Loucy (cell line): ENCODE measurements around the gene LRRC4C.

ENCODE experiments used
- H2AFZ ChIP-seq: fragments of 200-600 bp; sonication (generic); 2 replicates; pipeline ENCODE4 v1.6.0; 2016; ENCODE audit warnings: antibody characterized with exemption, mild to moderate bottlenecking, low read length, moderate library complexity
- H3F3A ChIP-seq: fragments of 200-600 bp; 2 replicates; pipeline ENCODE4 v1.6.0; 2016; ENCODE audit warnings: antibody characterized with exemption, low read depth, mild to moderate bottlenecking
- H3K27me3 ChIP-seq: fragments of 200-600 bp; sonication (generic); 2 replicates; pipeline ENCODE4 v1.6.1; 2014; ENCODE audit warnings: low read length, mild to moderate bottlenecking; ENCODE audit not compliant: insufficient read depth, poor library complexity, severe bottlenecking
- H3K36me3 ChIP-seq: fragments of 200-600 bp; sonication (generic); 2 replicates; pipeline ENCODE4 v1.6.1; 2016; ENCODE audit warnings: low read length; ENCODE audit not compliant: insufficient read depth
- H3K4me1 ChIP-seq: fragments of 200-600 bp; sonication (generic); 2 replicates; pipeline ENCODE4 v1.5.1; 2014; ENCODE audit warnings: low read length, mild to moderate bottlenecking; ENCODE audit not compliant: insufficient read depth, poor library complexity, severe bottlenecking
- H3K4me2 ChIP-seq: fragments of 200-600 bp; sonication (generic); 2 replicates; pipeline ENCODE4 v1.6.0; 2014; ENCODE audit warnings: antibody characterized with exemption, low read length, low read depth, mild to moderate bottlenecking; ENCODE audit not compliant: poor library complexity, severe bottlenecking
- H3K4me3 ChIP-seq: fragments of 200-600 bp; sonication (generic); 2 replicates; pipeline ENCODE4 v1.5.1; 2014; ENCODE audit warnings: low read length, mild to moderate bottlenecking, mixed read lengths; ENCODE audit not compliant: poor library complexity, severe bottlenecking
- H3K79me2 ChIP-seq: fragments of 200-600 bp; sonication (generic); 2 replicates; pipeline ENCODE4 v1.6.1; 2014; ENCODE audit warnings: low read length; ENCODE audit not compliant: insufficient read depth
- H3K9ac ChIP-seq: fragments of 200-600 bp; sonication (generic); 2 replicates; pipeline ENCODE4 v1.6.0; 2014; ENCODE audit warnings: mild to moderate bottlenecking, low read depth, low read length, moderate library complexity; ENCODE audit not compliant: poor library complexity, severe bottlenecking
- H3K9me2 ChIP-seq: fragments of 200-600 bp; sonication (generic); replicated peaks from 2 replicates; pipeline ENCODE4 v1.6.1; 2016; ENCODE audit warnings: low read depth, low read length, mixed read lengths
- H3K9me3 ChIP-seq: fragments of 200-600 bp; sonication (generic); 2 replicates; pipeline ENCODE4 v1.6.1; 2014; ENCODE audit warnings: mild to moderate bottlenecking, antibody characterized with exemption, low read length, low read depth; ENCODE audit not compliant: insufficient read depth
- H4K20me1 ChIP-seq: fragments of 200-600 bp; sonication (generic); 2 replicates; pipeline ENCODE4 v1.6.0; 2014; ENCODE audit warnings: antibody characterized with exemption, low read length, mild to moderate bottlenecking; ENCODE audit not compliant: insufficient read depth, poor library complexity, severe bottlenecking
- EZH2phosphoT487 ChIP-seq: fragments of 200-600 bp; IDR thresholded peaks from 2 replicates; pipeline ENCODE4 v1.6.1; 2018; ENCODE audit warnings: antibody characterized with exemption, mild to moderate bottlenecking, moderate library complexity, borderline replicate concordance
- TF ChIP-seq, protein P1 (sequence below): fragments of 200-600 bp; sonication (generic); conservative IDR thresholded peaks from 2 replicates; pipeline ENCODE4 v1.5.1; 2014; ENCODE audit warnings: mild to moderate bottlenecking, antibody characterized with exemption, low read length

The LRRC4C gene

DNA sequence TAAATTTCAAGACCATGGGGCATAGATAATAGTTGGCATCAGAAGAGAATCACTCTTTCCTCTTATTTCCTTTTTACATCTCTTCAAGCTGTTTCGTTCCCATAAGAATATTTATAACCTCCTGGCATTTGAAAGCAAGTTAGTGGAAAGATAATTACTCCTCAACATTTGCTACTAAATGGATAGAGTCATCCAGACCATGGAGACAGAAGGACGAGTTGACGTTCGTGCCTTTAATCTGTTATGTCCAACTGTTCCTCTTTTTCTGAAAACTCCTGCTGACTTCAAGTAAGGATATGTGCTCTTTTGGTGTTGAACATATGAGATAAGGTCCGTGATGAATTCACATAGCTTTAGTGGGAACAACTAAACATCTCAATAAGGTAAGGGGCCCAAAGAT, 414.2 kb downstream of the LRRC4C start:
- no peak for TF ChIP-seq EZH2phosphoT487
- TF ChIP-seq, protein P1, sequence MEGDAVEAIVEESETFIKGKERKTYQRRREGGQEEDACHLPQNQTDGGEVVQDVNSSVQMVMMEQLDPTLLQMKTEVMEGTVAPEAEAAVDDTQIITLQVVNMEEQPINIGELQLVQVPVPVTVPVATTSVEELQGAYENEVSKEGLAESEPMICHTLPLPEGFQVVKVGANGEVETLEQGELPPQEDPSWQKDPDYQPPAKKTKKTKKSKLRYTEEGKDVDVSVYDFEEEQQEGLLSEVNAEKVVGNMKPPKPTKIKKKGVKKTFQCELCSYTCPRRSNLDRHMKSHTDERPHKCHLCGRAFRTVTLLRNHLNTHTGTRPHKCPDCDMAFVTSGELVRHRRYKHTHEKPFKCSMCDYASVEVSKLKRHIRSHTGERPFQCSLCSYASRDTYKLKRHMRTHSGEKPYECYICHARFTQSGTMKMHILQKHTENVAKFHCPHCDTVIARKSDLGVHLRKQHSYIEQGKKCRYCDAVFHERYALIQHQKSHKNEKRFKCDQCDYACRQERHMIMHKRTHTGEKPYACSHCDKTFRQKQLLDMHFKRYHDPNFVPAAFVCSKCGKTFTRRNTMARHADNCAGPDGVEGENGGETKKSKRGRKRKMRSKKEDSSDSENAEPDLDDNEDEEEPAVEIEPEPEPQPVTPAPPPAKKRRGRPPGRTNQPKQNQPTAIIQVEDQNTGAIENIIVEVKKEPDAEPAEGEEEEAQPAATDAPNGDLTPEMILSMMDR: no peak
- Histone ChIP-seq H3K9ac (no peak overlapping the region), H3K4me2 (no peak overlapping the region), H3K4me3 (no peak overlapping the region), H3F3A (no peaks in the 10 kb centered on the region), H4K20me1 (no peaks in the 10 kb centered on the region), H3K79me2 (no peaks in the 10 kb centered on the region), H3K4me1 (no peaks in the 10 kb centered on the region), H2AFZ (no peak overlapping the region), H3K9me3 (no peaks in the 10 kb centered on the region), H3K36me3 (no peaks in the 10 kb centered on the region), H3K9me2 (no peaks in the 10 kb centered on the region), H3K27me3 (no peaks in the 10 kb centered on the region)

DNA sequence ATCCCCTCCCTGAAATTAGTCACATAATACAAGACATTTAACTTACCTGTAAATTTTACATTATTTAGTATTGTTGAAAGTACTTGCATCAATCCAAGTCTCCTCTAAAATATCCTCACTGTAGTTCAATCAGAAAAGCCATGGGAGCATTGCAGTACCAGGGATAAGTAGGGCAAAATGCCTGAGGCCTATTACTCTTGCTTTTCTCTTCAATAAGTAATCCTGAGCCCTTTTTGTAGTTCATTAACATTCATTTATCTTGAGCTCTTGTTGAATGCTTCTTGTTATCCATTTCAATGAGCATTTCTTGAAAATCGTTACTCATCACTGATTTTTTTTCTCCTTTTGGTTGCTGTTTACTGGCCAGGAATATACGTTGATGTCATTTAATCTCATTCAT, 414.7 kb downstream of the LRRC4C start:
- Histone ChIP-seq H4K20me1 (no peaks in the 10 kb centered on the region), H3K9me3 (no peaks in the 10 kb centered on the region), H2AFZ (no peak overlapping the region), H3K4me2 (no peak overlapping the region), H3F3A (no peaks in the 10 kb centered on the region), H3K4me1 (no peaks in the 10 kb centered on the region), H3K9me2 (no peaks in the 10 kb centered on the region), H3K4me3 (no peak overlapping the region), H3K36me3 (no peaks in the 10 kb centered on the region), H3K79me2 (no peaks in the 10 kb centered on the region), H3K9ac (no peak overlapping the region), H3K27me3 (no peaks in the 10 kb centered on the region)
- TF ChIP-seq, protein P1: no peak
- no peak for TF ChIP-seq EZH2phosphoT487

DNA sequence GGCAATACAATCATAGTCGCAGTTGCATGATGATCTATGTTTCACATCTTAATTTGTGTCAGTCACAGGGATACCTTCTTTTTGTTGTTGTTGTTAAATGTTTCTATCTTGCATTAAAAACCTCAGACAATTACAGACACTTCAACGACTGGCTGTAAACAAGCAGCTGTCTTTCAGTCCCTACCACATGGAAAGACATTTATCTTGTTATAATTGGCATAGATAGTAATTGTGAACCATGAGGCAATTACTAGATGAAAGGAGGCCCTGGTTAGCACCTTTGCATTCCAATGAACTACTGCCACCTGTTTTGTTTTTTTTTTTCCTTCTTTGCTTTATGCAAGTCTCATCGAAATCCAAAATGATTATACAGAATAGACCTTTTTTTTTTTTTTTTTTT, 416.8 kb downstream of the LRRC4C start:
- H3F3A ChIP-seq: no peaks in the 10 kb centered on the region
- no peaks in the 10 kb centered on the region for H3K36me3 ChIP-seq
- no peaks in the 10 kb centered on the region for H3K4me1 ChIP-seq
- no peak overlapping the region for H3K9ac ChIP-seq
- H3K4me2 ChIP-seq: no peak overlapping the region
- H3K9me3 ChIP-seq: no peaks in the 10 kb centered on the region
- H3K9me2 ChIP-seq: no peaks in the 10 kb centered on the region
- no peak overlapping the region for H2AFZ ChIP-seq
- TF ChIP-seq, protein P1: no peak
- TF ChIP-seq EZH2phosphoT487: no peak
- H3K4me3 ChIP-seq: no peak overlapping the region
- H3K27me3 ChIP-seq: no peaks in the 10 kb centered on the region
- H4K20me1 ChIP-seq: no peaks in the 10 kb centered on the region
- no peaks in the 10 kb centered on the region for H3K79me2 ChIP-seq
